GM23338 (cell line): Measurements from ENCODE around the gene CRACDL. TPM values are rescaled to one million over a fixed set of nuclear protein-coding genes. Genes with fewer than 3 reads are reported as not detected.

Source experiments
- ATAC-seq: fragments of 200-7000 bp; cut with Tn5 transposase; 3 replicates; pipeline ENCODE4 v1.9.1; 2020
- DNase-seq: peaks from one replicate; pipeline ENCODE4 v3.0.0-alpha.2; 2015; ENCODE audit warnings: low spot score
- H2AFZ ChIP-seq: fragments of 200-600 bp; sonication (generic); 2 replicates; pipeline ENCODE4 v1.8.0; 2016; ENCODE audit warnings: antibody characterized with exemption, mild to moderate bottlenecking, moderate library complexity
- H3F3A ChIP-seq: fragments of 200-600 bp; sonication (generic); replicated peaks from 2 replicates; pipeline ENCODE4 v1.8.0; 2017; ENCODE audit warnings: antibody characterized with exemption, mixed run types, low read depth
- H3K27ac ChIP-seq: fragments of 200-600 bp; sonication (generic); 2 replicates; pipeline ENCODE4 v1.6.1; 2016; ENCODE audit warnings: low read depth
- H3K27me3 ChIP-seq: fragments of 200-600 bp; sonication (generic); 2 replicates; pipeline ENCODE4 v1.8.0; 2016; ENCODE audit warnings: mild to moderate bottlenecking, mixed run types, moderate library complexity; ENCODE audit not compliant: insufficient read depth
- H3K36me3 ChIP-seq: fragments of 200-600 bp; sonication (generic); 2 replicates; pipeline ENCODE4 v1.8.0; 2016; ENCODE audit warnings: mild to moderate bottlenecking; ENCODE audit not compliant: insufficient read depth
- H3K4me1 ChIP-seq: fragments of 200-600 bp; sonication (generic); 2 replicates; pipeline ENCODE4 v1.8.0; 2016; ENCODE audit warnings: mild to moderate bottlenecking, moderate library complexity; ENCODE audit not compliant: insufficient read depth
- H3K4me2 ChIP-seq: fragments of 200-600 bp; sonication (generic); 2 replicates; pipeline ENCODE4 v1.7.1; 2017; ENCODE audit warnings: mixed run types
- H3K4me3 ChIP-seq: fragments of 200-600 bp; sonication (generic); 2 replicates; pipeline ENCODE4 v1.6.1; 2016; ENCODE audit warnings: mixed run types
- H3K79me2 ChIP-seq: fragments of 200-600 bp; sonication (generic); replicated peaks from 2 replicates; pipeline ENCODE4 v1.8.0; 2017; ENCODE audit warnings: mild to moderate bottlenecking; ENCODE audit not compliant: insufficient read depth
- H3K9me2 ChIP-seq: fragments of 200-600 bp; sonication (generic); 2 replicates; pipeline ENCODE4 v1.8.0; 2017; ENCODE audit not compliant: insufficient read depth
- H4K20me1 ChIP-seq: fragments of 200-600 bp; sonication (generic); replicated peaks from 2 replicates; pipeline ENCODE4 v1.8.0; 2017; ENCODE audit warnings: mild to moderate bottlenecking; ENCODE audit not compliant: insufficient read depth
- H3K27ac Mint-ChIP-seq: 2 replicates; pipeline ENCODE4 v1.8.0; 2020; ENCODE audit warnings: inconsistent platforms, mild to moderate bottlenecking, moderate library complexity, mixed read lengths
- H3K27me3 Mint-ChIP-seq: 3 replicates; pipeline ENCODE4 v1.8.0; 2022; ENCODE audit warnings: low read depth, mild to moderate bottlenecking, moderate library complexity, mixed read lengths, inconsistent platforms; ENCODE audit not compliant: insufficient read depth, poor library complexity
- H3K36me3 Mint-ChIP-seq: 3 replicates; pipeline ENCODE4 v1.8.0; 2021; ENCODE audit warnings: low read depth, mild to moderate bottlenecking, inconsistent platforms, moderate library complexity, mixed read lengths
- H3K4me1 Mint-ChIP-seq: 3 replicates; pipeline ENCODE4 v1.8.0; 2020; ENCODE audit warnings: mild to moderate bottlenecking, inconsistent platforms, mixed read lengths
- H3K4me3 Mint-ChIP-seq: 3 replicates; pipeline ENCODE4 v1.8.0; 2021; ENCODE audit warnings: moderate library complexity, mild to moderate bottlenecking, inconsistent platforms, mixed read lengths
- H3K9me3 Mint-ChIP-seq: 3 replicates; pipeline ENCODE4 v1.8.0; 2020; ENCODE audit warnings: moderate library complexity, mild to moderate bottlenecking, inconsistent platforms, mixed read lengths
- CREB1 ChIP-seq: fragments of 250-450 bp; sonication (Bioruptor Pico); IDR thresholded peaks from 2 replicates; pipeline ENCODE4 v1.5.0; 2020; ENCODE audit warnings: low read depth, mild to moderate bottlenecking, moderate library complexity
- EZH2 ChIP-seq: fragments of 200-600 bp; sonication (generic); IDR thresholded peaks from one replicate; pipeline ENCODE4 v1.8.0; 2017; ENCODE audit warnings: antibody characterized with exemption, mild to moderate bottlenecking, low read depth; ENCODE audit not compliant: unreplicated experiment
- EZH2phosphoT487 ChIP-seq: fragments of 200-600 bp; sonication (generic); IDR thresholded peaks from one replicate; pipeline ENCODE4 v1.8.1; 2018; ENCODE audit warnings: antibody characterized with exemption; ENCODE audit not compliant: unreplicated experiment
- JUNB ChIP-seq: IDR thresholded peaks from one replicate; pipeline ENCODE4 v1.6.1; 2016; ENCODE audit warnings: antibody characterized with exemption; ENCODE audit not compliant: unreplicated experiment
- NANOG ChIP-seq: IDR thresholded peaks from 2 replicates; pipeline ENCODE4 v1.6.1; 2016; ENCODE audit warnings: antibody characterized with exemption, borderline replicate concordance
- POLR2AphosphoS5 ChIP-seq: IDR thresholded peaks from 2 replicates; pipeline ENCODE4 v1.6.1; 2016; ENCODE audit warnings: antibody characterized with exemption, low read depth
- STAT1 ChIP-seq: IDR thresholded peaks from one replicate; pipeline ENCODE4 v1.6.1; 2016; ENCODE audit warnings: antibody characterized with exemption; ENCODE audit not compliant: unreplicated experiment
- ZNF114 ChIP-seq: fragments of 250-450 bp; sonication (Bioruptor Pico); IDR thresholded peaks from 2 replicates; pipeline ENCODE4 v1.5.0; 2020; ENCODE audit warnings: mild to moderate bottlenecking, moderate library complexity
- ZNF331 ChIP-seq: fragments of 250-450 bp; sonication (Bioruptor Pico); IDR thresholded peaks from 2 replicates; pipeline ENCODE4 v1.5.0; 2020; ENCODE audit warnings: low read depth, mild to moderate bottlenecking, moderate library complexity
- polyA plus RNA-seq: library from polyadenylated mRNA; unstranded; fragments of >200 nt; fragmentation: Nextera tagmentation; extraction: Ambion mirVana; gene quantifications from 2 replicates; pipeline ENCODE4 v1.2.1, GENCODE V29; 2016
- total RNA-seq: library from RNA; depleted of rRNA; stranded (reverse); fragments of >200 nt; shearing (Covaris generic); gene quantifications from 2 replicates; pipeline ENCODE4 v1.2.3, GENCODE V29; 2014
- TF ChIP-seq, protein P1 (sequence below): fragments of 250-450 bp; sonication (Bioruptor Pico); IDR thresholded peaks from 2 replicates; pipeline ENCODE4 v1.5.0; 2020; ENCODE audit warnings: mild to moderate bottlenecking, moderate library complexity
- TF ChIP-seq, protein P2 (sequence below): IDR thresholded peaks from one replicate; pipeline ENCODE4 v1.6.1; 2018; ENCODE audit warnings: antibody characterized with exemption; ENCODE audit not compliant: unreplicated experiment
- TF ChIP-seq, protein P3 (sequence below): IDR thresholded peaks from 2 replicates; pipeline ENCODE4 v1.6.1; 2016; ENCODE audit warnings: antibody characterized with exemption
- TF ChIP-seq, protein P4 (sequence below), 2 experiments: fragments of 200-600 bp in 1 of 2; sonication (generic) in 1 of 2; conservative IDR thresholded peaks; 2 replicates each; pipeline versions ENCODE4 v1.5.1 to v1.6.1; 2016 to 2017; ENCODE audit warnings: antibody characterized with exemption in 2 of 2, low read depth in 2 of 2, mild to moderate bottlenecking in 2 of 2, moderate library complexity in 1 of 2

The CRACDL gene
- total and polyA plus RNA-seq, 2 experiments from 2014 or later: 0.14 to 0.16 TPM

DNA sequence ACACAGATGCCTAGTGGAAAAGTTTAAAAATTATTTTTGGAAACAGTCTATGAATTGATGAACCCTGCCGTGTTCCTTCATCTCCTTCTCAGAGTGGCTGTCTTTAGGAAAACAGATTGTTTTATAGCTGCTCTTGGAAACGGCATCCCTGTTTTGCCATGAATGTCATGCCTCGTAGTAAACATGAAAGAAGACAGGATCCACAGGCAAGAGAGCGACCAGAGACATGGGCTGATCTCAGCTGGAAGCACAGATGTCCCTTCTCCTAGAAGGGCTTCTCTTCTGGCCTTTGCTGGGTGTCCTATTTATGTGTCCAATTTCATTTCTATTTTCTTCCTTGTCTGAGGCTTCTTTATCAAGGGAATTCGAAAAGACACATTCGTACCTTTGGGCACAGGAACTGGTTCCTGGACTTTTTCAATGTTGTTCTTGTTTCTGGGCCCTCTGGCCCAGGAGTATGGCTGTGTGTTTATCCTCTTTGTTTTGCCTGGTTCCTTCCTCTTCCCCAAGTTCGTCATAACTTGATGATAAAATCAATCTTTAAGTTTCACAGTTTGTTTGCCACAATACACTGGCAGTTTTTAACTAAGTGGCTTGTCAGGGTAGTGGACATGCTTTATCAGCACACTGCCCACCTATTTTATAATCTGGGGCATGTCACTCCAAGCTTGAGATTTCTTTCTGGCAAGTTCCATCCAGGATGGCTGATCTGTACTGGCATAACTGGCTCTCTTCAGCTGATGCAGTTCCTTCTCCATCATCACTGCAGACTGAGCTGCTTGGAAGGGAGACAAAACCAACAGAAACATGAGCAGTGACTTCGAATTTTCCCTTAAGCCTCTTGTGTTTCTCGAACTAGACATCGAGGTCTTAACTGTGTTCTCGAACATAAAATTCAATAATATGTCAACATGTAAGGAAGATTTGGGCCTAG is 141.9 kb downstream of the CRACDL start:
- no peaks in the 10 kb centered on the region for H3K4me1 Mint-ChIP-seq
- H3K27ac ChIP-seq: no peak overlapping the region
- H3K9me3 Mint-ChIP-seq: no peaks in the 10 kb centered on the region
- no peaks in the 10 kb centered on the region for H3K79me2 ChIP-seq
- no peaks in the 10 kb centered on the region for H3K9me2 ChIP-seq
- H3F3A ChIP-seq: no peaks in the 10 kb centered on the region
- DNase-seq (no peak), ATAC-seq (no peak)
- peaks cover 2% of the 10 kb centered on the region for H3K27me3 Mint-ChIP-seq
- TF ChIP-seq EZH2: no peak
- no peak for TF ChIP-seq STAT1
- TF ChIP-seq, protein P1, sequence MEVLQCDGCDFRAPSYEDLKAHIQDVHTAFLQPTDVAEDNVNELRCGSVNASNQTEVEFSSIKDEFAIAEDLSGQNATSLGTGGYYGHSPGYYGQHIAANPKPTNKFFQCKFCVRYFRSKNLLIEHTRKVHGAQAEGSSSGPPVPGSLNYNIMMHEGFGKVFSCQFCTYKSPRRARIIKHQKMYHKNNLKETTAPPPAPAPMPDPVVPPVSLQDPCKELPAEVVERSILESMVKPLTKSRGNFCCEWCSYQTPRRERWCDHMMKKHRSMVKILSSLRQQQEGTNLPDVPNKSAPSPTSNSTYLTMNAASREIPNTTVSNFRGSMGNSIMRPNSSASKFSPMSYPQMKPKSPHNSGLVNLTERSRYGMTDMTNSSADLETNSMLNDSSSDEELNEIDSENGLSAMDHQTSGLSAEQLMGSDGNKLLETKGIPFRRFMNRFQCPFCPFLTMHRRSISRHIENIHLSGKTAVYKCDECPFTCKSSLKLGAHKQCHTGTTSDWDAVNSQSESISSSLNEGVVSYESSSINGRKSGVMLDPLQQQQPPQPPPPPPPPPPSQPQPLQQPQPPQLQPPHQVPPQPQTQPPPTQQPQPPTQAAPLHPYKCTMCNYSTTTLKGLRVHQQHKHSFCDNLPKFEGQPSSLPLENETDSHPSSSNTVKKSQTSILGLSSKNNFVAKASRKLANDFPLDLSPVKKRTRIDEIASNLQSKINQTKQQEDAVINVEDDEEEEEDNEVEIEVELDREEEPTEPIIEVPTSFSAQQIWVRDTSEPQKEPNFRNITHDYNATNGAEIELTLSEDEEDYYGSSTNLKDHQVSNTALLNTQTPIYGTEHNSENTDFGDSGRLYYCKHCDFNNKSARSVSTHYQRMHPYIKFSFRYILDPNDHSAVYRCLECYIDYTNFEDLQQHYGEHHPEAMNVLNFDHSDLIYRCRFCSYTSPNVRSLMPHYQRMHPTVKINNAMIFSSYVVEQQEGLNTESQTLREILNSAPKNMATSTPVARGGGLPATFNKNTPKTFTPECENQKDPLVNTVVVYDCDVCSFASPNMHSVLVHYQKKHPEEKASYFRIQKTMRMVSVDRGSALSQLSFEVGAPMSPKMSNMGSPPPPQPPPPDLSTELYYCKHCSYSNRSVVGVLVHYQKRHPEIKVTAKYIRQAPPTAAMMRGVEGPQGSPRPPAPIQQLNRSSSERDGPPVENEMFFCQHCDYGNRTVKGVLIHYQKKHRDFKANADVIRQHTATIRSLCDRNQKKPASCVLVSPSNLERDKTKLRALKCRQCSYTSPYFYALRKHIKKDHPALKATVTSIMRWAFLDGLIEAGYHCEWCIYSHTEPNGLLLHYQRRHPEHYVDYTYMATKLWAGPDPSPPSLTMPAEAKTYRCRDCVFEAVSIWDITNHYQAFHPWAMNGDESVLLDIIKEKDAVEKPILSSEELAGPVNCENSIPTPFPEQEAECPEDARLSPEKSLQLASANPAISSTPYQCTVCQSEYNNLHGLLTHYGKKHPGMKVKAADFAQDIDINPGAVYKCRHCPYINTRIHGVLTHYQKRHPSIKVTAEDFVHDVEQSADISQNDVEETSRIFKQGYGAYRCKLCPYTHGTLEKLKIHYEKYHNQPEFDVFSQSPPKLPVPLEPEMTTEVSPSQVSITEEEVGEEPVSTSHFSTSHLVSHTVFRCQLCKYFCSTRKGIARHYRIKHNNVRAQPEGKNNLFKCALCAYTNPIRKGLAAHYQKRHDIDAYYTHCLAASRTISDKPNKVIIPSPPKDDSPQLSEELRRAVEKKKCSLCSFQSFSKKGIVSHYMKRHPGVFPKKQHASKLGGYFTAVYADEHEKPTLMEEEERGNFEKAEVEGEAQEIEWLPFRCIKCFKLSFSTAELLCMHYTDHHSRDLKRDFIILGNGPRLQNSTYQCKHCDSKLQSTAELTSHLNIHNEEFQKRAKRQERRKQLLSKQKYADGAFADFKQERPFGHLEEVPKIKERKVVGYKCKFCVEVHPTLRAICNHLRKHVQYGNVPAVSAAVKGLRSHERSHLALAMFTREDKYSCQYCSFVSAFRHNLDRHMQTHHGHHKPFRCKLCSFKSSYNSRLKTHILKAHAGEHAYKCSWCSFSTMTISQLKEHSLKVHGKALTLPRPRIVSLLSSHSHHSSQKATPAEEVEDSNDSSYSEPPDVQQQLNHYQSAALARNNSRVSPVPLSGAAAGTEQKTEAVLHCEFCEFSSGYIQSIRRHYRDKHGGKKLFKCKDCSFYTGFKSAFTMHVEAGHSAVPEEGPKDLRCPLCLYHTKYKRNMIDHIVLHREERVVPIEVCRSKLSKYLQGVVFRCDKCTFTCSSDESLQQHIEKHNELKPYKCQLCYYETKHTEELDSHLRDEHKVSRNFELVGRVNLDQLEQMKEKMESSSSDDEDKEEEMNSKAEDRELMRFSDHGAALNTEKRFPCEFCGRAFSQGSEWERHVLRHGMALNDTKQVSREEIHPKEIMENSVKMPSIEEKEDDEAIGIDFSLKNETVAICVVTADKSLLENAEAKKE: no peak
- TF ChIP-seq EZH2phosphoT487: no peak
- TF ChIP-seq NANOG: no peak
- no peak for TF ChIP-seq POLR2AphosphoS5
- TF ChIP-seq, protein P2, sequence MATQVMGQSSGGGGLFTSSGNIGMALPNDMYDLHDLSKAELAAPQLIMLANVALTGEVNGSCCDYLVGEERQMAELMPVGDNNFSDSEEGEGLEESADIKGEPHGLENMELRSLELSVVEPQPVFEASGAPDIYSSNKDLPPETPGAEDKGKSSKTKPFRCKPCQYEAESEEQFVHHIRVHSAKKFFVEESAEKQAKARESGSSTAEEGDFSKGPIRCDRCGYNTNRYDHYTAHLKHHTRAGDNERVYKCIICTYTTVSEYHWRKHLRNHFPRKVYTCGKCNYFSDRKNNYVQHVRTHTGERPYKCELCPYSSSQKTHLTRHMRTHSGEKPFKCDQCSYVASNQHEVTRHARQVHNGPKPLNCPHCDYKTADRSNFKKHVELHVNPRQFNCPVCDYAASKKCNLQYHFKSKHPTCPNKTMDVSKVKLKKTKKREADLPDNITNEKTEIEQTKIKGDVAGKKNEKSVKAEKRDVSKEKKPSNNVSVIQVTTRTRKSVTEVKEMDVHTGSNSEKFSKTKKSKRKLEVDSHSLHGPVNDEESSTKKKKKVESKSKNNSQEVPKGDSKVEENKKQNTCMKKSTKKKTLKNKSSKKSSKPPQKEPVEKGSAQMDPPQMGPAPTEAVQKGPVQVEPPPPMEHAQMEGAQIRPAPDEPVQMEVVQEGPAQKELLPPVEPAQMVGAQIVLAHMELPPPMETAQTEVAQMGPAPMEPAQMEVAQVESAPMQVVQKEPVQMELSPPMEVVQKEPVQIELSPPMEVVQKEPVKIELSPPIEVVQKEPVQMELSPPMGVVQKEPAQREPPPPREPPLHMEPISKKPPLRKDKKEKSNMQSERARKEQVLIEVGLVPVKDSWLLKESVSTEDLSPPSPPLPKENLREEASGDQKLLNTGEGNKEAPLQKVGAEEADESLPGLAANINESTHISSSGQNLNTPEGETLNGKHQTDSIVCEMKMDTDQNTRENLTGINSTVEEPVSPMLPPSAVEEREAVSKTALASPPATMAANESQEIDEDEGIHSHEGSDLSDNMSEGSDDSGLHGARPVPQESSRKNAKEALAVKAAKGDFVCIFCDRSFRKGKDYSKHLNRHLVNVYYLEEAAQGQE: no peak
- no peak for TF ChIP-seq ZNF114 (CRISPR knock-in tag)
- TF ChIP-seq CREB1 (CRISPR knock-in tag): no peak
- TF ChIP-seq, protein P3, sequence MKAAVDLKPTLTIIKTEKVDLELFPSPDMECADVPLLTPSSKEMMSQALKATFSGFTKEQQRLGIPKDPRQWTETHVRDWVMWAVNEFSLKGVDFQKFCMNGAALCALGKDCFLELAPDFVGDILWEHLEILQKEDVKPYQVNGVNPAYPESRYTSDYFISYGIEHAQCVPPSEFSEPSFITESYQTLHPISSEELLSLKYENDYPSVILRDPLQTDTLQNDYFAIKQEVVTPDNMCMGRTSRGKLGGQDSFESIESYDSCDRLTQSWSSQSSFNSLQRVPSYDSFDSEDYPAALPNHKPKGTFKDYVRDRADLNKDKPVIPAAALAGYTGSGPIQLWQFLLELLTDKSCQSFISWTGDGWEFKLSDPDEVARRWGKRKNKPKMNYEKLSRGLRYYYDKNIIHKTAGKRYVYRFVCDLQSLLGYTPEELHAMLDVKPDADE: no peak
- TF ChIP-seq JUNB: no peak
- no peak for TF ChIP-seq ZNF331 (CRISPR knock-in tag)
- TF ChIP-seq, protein P4, sequence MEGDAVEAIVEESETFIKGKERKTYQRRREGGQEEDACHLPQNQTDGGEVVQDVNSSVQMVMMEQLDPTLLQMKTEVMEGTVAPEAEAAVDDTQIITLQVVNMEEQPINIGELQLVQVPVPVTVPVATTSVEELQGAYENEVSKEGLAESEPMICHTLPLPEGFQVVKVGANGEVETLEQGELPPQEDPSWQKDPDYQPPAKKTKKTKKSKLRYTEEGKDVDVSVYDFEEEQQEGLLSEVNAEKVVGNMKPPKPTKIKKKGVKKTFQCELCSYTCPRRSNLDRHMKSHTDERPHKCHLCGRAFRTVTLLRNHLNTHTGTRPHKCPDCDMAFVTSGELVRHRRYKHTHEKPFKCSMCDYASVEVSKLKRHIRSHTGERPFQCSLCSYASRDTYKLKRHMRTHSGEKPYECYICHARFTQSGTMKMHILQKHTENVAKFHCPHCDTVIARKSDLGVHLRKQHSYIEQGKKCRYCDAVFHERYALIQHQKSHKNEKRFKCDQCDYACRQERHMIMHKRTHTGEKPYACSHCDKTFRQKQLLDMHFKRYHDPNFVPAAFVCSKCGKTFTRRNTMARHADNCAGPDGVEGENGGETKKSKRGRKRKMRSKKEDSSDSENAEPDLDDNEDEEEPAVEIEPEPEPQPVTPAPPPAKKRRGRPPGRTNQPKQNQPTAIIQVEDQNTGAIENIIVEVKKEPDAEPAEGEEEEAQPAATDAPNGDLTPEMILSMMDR (conservative IDR thresholded peaks at IDR 0.05; ENCODE audit: low read depth in 2 of 2): no peak
- no peak overlapping the region for H3K4me3 Mint-ChIP-seq
- no peaks in the 10 kb centered on the region for H3K27me3 ChIP-seq
- no peak overlapping the region for H3K4me3 ChIP-seq
- no peaks in the 10 kb centered on the region for H3K36me3 Mint-ChIP-seq
- H3K27ac Mint-ChIP-seq: no peak overlapping the region
- H3K4me1 ChIP-seq: no peaks in the 10 kb centered on the region
- no peaks in the 10 kb centered on the region for H4K20me1 ChIP-seq
- no peak overlapping the region for H3K4me2 ChIP-seq
- no peaks in the 10 kb centered on the region for H3K36me3 ChIP-seq
- H2AFZ ChIP-seq: no peak overlapping the region
